ENCODE data around the gene PSD.

DNA sequence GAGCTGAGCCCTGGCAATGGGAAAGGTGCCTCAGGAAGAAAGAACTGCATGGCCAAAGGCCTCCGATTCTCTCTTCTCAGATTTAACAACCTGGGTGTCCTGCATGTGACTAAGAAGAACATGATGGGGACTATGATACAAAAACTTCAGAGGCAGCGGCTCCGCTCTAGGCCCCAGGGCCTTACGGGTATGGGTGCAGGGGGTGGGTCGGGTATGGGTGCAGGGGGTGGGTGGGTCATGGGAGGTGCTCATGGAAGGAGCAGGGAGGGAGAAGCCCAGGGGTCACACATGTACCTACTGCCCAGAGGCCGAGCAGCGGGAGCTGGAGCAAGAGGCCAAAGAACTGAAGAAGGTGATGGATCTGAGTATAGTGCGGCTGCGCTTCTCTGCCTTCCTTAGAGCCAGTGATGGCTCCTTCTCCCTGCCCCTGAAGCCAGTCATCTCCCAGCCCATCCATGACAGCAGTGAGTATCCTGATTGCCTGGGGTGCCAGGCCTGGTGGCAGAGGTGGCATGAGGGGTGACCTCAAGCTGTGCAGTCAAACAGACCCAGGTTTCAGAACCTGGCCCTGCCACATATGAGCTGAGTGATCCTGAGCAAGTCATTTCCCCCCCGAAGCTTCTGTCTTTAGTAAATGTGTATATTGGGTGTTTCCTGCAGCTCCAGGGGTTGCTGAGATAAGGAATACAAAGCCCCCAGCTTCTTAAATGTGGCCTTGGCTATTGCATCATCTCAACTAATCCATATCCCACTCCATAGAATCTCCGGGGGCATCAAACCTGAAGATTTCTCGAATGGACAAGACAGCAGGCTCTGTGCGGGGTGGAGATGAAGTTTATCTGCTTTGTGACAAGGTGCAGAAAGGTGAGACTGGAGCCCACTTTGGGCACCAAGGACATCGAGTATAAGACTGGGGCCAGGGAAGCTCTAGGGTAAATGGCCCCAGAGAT, 21.1 kb downstream of the PSD start:
- TF ChIP-seq, protein P1, sequence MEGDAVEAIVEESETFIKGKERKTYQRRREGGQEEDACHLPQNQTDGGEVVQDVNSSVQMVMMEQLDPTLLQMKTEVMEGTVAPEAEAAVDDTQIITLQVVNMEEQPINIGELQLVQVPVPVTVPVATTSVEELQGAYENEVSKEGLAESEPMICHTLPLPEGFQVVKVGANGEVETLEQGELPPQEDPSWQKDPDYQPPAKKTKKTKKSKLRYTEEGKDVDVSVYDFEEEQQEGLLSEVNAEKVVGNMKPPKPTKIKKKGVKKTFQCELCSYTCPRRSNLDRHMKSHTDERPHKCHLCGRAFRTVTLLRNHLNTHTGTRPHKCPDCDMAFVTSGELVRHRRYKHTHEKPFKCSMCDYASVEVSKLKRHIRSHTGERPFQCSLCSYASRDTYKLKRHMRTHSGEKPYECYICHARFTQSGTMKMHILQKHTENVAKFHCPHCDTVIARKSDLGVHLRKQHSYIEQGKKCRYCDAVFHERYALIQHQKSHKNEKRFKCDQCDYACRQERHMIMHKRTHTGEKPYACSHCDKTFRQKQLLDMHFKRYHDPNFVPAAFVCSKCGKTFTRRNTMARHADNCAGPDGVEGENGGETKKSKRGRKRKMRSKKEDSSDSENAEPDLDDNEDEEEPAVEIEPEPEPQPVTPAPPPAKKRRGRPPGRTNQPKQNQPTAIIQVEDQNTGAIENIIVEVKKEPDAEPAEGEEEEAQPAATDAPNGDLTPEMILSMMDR (IDR thresholded peaks at IDR 0.05) = no peak
- TF ChIP-seq POLR2A (IDR thresholded peaks at IDR 0.05) = no peak
